SU-DHL-6 (cell line): ENCODE measurements around the gene DSTN.

ENCODE experiments used
- H2AFZ ChIP-seq: fragments of 200-600 bp; sonication (generic); 2 replicates; pipeline ENCODE4 v1.6.1; 2014; ENCODE audit warnings: low read depth, mild to moderate bottlenecking, moderate library complexity, mixed read lengths, antibody characterized with exemption, low read length; ENCODE audit not compliant: severe bottlenecking
- H3F3A ChIP-seq: fragments of 200-600 bp; shearing (Covaris generic); 2 replicates; pipeline ENCODE4 v1.6.0; 2016; ENCODE audit warnings: antibody characterized with exemption, mild to moderate bottlenecking; ENCODE audit not compliant: insufficient read depth
- H3K27ac ChIP-seq: fragments of 200-600 bp; sonication (generic); 2 replicates; pipeline ENCODE4 v1.5.1; 2016; ENCODE audit warnings: low read depth, mild to moderate bottlenecking, low read length, moderate library complexity, mixed read lengths
- H3K27me3 ChIP-seq: fragments of 200-600 bp; sonication (generic), shearing (Covaris generic); 2 replicates; pipeline ENCODE4 v1.6.0; 2014; ENCODE audit warnings: mild to moderate bottlenecking, low read length
- H3K36me3 ChIP-seq: fragments of 200-600 bp; sonication (generic); 2 replicates; pipeline ENCODE4 v1.6.1; 2014; ENCODE audit warnings: mild to moderate bottlenecking, low read length, mixed read lengths
- H3K4me2 ChIP-seq: fragments of 300-600, 200-600 bp; shearing (Covaris generic), sonication (generic); 2 replicates; pipeline ENCODE4 v1.6.0; 2014; ENCODE audit warnings: low read length, low read depth, mild to moderate bottlenecking; ENCODE audit not compliant: poor library complexity, severe bottlenecking
- H3K4me3 ChIP-seq: fragments of 200-600 bp; sonication (generic); 2 replicates; pipeline ENCODE4 v1.5.1; 2014; ENCODE audit warnings: antibody characterized with exemption, low read length, mild to moderate bottlenecking, mixed read lengths; ENCODE audit not compliant: insufficient read depth, poor library complexity, severe bottlenecking
- H3K79me2 ChIP-seq: fragments of 200-600 bp; sonication (generic); 2 replicates; pipeline ENCODE4 v1.6.1; 2014; ENCODE audit warnings: mild to moderate bottlenecking, low read length, moderate library complexity; ENCODE audit not compliant: insufficient read depth
- H3K9ac ChIP-seq: fragments of 200-600 bp; sonication (generic); 2 replicates; pipeline ENCODE4 v1.7.0; 2014; ENCODE audit warnings: mild to moderate bottlenecking, low read length
- H3K9me2 ChIP-seq: fragments of 200-600 bp; sonication (generic); replicated peaks from 2 replicates; pipeline ENCODE4 v1.6.1; 2014; ENCODE audit warnings: low read length; ENCODE audit not compliant: insufficient read depth
- H3K9me3 ChIP-seq: fragments of 200-600 bp; sonication (generic); 2 replicates; pipeline ENCODE4 v1.6.1; 2014; ENCODE audit warnings: low read length, mixed read lengths; ENCODE audit not compliant: insufficient read depth
- H4K20me1 ChIP-seq: fragments of 200-600 bp; sonication (generic); 2 replicates; pipeline ENCODE4 v1.6.1; 2014; ENCODE audit warnings: low read depth, mild to moderate bottlenecking, antibody characterized with exemption, low read length, moderate library complexity, mixed read lengths
- EZH2phosphoT487 ChIP-seq: fragments of 200-600 bp; sonication (generic), shearing (Covaris generic); conservative IDR thresholded peaks from 2 replicates; pipeline ENCODE4 v1.6.1; 2018; ENCODE audit warnings: mild to moderate bottlenecking, antibody characterized with exemption, low read length, moderate library complexity, mixed read lengths
- TF ChIP-seq, protein P1 (sequence below): fragments of 200-600 bp; sonication (generic); IDR thresholded peaks from one replicate; pipeline ENCODE4 v1.5.1; 2017; ENCODE audit warnings: antibody characterized with exemption, mild to moderate bottlenecking, low read length, moderate library complexity; ENCODE audit not compliant: insufficient read depth, poor library complexity, severe bottlenecking

DSTN gene

DNA sequence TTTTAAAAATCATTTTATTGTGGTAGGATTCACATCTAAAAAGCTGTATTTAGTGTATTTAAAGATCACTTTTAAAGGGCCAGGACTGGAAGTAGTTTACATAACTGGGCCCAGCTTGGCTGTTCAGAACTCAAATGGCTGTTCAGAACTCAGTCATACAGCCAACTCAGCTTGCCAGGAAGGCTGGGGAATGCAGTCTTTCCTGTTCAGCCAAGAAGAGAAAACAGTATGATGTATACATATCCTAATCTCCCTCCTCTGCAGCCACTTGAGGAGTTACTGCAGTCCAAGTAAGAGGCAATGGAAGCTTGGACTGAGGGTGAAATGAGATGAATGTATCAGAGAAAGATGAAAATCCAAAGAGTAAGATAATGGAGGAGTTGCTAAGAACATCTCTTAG lies 24.6 kb downstream of the DSTN start:
- TF ChIP-seq EZH2phosphoT487: no peak
- TF ChIP-seq, protein P1, sequence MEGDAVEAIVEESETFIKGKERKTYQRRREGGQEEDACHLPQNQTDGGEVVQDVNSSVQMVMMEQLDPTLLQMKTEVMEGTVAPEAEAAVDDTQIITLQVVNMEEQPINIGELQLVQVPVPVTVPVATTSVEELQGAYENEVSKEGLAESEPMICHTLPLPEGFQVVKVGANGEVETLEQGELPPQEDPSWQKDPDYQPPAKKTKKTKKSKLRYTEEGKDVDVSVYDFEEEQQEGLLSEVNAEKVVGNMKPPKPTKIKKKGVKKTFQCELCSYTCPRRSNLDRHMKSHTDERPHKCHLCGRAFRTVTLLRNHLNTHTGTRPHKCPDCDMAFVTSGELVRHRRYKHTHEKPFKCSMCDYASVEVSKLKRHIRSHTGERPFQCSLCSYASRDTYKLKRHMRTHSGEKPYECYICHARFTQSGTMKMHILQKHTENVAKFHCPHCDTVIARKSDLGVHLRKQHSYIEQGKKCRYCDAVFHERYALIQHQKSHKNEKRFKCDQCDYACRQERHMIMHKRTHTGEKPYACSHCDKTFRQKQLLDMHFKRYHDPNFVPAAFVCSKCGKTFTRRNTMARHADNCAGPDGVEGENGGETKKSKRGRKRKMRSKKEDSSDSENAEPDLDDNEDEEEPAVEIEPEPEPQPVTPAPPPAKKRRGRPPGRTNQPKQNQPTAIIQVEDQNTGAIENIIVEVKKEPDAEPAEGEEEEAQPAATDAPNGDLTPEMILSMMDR: no peak
- no peak overlapping the region for H3K4me2 ChIP-seq
- H3F3A ChIP-seq: no peaks in the 10 kb centered on the region
- no peak overlapping the region for H3K9ac ChIP-seq
- H3K27me3 ChIP-seq: no peaks in the 10 kb centered on the region
- no peaks in the 10 kb centered on the region for H4K20me1 ChIP-seq
- no peaks in the 10 kb centered on the region for H3K9me2 ChIP-seq
- H3K79me2 ChIP-seq: no peaks in the 10 kb centered on the region
- no peak overlapping the region for H3K27ac ChIP-seq
- no peak overlapping the region for H3K4me3 ChIP-seq
- H2AFZ ChIP-seq: no peak overlapping the region
- no peaks in the 10 kb centered on the region for H3K9me3 ChIP-seq
- no peaks in the 10 kb centered on the region for H3K36me3 ChIP-seq

DNA sequence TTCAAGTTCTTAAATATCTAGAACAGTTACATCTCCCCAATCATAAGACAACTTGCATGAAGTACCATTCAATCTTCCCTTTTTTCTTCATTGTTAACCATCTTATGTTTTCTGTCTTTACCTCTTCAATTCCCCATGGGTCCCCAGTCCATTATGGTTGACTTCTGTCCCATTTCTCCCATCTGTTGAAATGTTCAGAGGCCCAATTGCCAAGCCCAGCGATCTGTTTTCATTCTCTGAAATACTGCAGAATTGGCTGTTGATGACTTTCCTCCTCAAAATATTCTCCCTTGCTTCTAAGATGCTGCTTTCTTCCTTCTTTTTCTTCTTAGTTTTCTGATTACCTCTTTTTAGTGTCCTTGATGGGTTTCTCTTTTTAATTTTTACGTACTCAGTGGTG lies 26.0 kb downstream of the DSTN start:
- H3K79me2 ChIP-seq: no peaks in the 10 kb centered on the region
- no peak overlapping the region for H2AFZ ChIP-seq
- no peaks in the 10 kb centered on the region for H3K27me3 ChIP-seq
- no peaks in the 10 kb centered on the region for H4K20me1 ChIP-seq
- no peak overlapping the region for H3K4me3 ChIP-seq
- no peaks in the 10 kb centered on the region for H3F3A ChIP-seq
- no peak overlapping the region for H3K4me2 ChIP-seq
- no peaks in the 10 kb centered on the region for H3K36me3 ChIP-seq
- no peaks in the 10 kb centered on the region for H3K9me2 ChIP-seq
- no peaks in the 10 kb centered on the region for H3K9me3 ChIP-seq
- H3K27ac ChIP-seq: no peak overlapping the region
- no peak overlapping the region for H3K9ac ChIP-seq
- no peak for TF ChIP-seq EZH2phosphoT487
- TF ChIP-seq, protein P1: no peak

DNA sequence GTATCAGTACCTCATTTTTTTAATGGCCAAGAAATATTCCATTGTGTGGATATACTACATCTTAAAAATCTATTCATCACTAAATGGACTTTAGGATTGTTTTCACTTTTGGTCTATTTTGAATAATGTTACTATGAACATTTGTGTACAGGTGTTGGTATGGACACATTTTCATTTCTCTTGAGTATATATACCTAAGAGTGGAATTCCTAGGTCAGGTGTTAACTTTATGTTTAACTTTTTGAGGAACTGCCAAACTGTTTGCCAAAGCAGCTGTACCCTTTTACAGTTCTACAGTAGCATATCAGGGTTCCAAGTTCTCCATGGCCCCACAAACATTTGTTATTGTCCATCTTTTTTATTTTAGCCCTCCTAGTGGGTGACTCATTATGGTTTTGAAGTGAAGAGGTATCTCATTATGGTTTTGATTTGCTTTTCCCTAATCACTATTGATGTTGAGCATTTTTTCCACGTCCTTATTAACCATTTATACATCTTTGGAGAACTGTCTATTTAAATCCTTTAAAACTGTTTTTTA lies 28.2 kb downstream of the DSTN start:
- H4K20me1 ChIP-seq: no peaks in the 10 kb centered on the region
- no peak overlapping the region for H3K9ac ChIP-seq
- H3K9me3 ChIP-seq: no peaks in the 10 kb centered on the region
- no peak overlapping the region for H3K4me3 ChIP-seq
- no peak overlapping the region for H3K4me2 ChIP-seq
- H3F3A ChIP-seq: no peaks in the 10 kb centered on the region
- H3K27me3 ChIP-seq: no peaks in the 10 kb centered on the region
- H3K27ac ChIP-seq: no peak overlapping the region
- H3K79me2 ChIP-seq: no peaks in the 10 kb centered on the region
- no peak for TF ChIP-seq EZH2phosphoT487
- TF ChIP-seq, protein P1: no peak
- no peak overlapping the region for H2AFZ ChIP-seq
- H3K9me2 ChIP-seq: no peaks in the 10 kb centered on the region
- H3K36me3 ChIP-seq: no peaks in the 10 kb centered on the region
